GM12873 (cell line): ENCODE results near the gene KCNJ10.

ENCODE experiments used
- TF ChIP-seq, protein P1 (sequence below): IDR thresholded peaks from 2 replicates; pipeline ENCODE4 v1.5.1; 2012; ENCODE audit warnings: low read depth, mild to moderate bottlenecking, moderate library complexity, low read length, control low read depth; ENCODE audit not compliant: insufficient read depth; ENCODE audit errors: missing control alignments

The KCNJ10 gene

DNA sequence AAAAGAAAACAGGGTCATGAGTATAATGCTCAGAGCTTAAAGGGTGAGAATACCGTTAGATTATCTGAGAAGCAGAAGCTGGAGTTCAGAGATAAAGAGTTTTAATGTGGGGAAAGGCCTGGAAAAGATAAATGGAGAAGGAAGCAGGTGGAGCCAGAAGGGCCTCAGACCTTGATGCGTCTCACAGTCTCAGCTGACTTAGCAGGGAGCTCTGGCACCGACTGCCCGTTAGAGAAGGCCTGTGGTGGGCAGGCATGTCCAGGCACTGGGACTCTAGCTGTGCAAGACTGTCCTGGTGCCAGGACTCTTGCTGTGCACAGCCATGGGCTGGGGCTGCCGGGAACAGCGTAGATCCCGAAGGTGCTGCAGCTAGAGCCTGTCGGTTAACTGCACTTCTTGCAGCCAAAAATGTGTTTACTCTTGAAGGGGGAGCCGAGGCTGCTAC lies 112.1 kb downstream of the KCNJ10 start:
- TF ChIP-seq, protein P1, sequence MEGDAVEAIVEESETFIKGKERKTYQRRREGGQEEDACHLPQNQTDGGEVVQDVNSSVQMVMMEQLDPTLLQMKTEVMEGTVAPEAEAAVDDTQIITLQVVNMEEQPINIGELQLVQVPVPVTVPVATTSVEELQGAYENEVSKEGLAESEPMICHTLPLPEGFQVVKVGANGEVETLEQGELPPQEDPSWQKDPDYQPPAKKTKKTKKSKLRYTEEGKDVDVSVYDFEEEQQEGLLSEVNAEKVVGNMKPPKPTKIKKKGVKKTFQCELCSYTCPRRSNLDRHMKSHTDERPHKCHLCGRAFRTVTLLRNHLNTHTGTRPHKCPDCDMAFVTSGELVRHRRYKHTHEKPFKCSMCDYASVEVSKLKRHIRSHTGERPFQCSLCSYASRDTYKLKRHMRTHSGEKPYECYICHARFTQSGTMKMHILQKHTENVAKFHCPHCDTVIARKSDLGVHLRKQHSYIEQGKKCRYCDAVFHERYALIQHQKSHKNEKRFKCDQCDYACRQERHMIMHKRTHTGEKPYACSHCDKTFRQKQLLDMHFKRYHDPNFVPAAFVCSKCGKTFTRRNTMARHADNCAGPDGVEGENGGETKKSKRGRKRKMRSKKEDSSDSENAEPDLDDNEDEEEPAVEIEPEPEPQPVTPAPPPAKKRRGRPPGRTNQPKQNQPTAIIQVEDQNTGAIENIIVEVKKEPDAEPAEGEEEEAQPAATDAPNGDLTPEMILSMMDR: no peak

DNA sequence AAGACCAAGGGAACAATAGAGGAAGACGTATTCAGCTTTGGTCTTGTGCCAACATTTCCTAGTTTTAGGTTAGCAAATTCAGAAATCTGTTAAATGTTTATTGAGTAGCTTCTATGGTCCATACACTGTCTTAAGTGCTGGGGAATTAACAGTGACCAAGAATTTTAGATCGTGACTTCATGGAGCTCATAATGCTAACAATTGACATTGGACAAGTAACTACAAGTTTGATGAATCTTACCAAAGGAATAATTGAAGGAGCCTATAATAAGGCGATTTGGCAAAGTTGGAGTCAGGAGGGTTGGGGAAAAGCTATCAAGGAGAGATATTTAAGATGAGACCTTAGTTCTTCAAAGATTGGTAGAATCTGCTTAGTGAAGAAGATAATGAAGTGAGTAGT lies 114.5 kb downstream of the KCNJ10 start:
- TF ChIP-seq, protein P1: no peak

DNA sequence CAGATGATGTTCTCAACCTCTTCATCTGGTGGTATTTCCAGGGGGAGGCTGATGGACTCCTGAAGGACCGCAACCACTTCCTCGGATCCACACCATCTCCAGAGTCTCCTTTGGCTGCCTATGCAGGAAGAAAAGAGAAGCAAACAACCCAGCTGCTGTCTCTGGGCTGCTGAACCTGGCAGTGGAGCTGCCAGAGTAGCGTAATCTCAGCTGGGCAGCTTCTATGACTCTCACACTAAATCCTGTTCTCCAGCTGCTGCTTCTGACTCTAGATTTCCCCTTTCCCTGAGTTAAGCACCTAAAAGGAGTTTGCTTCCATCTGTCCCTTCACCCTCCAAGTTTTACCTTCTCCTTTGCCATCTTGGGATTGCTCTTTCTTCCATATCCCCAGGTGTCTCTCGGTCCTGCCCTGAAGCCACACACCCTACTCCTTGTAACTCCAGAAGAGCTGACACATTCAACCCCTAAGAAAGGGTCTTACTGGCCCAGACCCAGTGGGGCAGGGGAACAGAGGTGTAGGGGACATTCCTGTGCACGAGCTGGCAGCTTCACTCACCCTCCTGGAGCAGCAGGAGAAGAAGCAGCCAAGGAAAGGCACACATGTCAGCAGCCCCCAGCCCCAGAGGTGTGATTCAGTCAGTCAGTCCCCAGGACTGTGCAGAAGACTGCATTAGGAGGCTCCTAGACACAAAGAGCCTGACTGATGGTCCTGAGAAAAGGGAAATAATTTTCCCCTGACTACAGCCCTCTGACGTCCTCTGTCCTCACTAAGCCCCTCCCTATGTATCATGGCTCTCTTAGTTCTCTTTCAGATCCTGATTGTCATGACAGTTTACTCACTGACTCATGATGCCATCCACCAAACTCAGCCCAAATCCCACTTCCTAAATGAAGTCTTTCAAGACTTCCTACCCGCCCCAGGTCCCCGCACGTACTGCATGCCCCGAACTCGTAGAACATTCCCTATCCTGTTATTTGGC lies 116.1 kb downstream of the KCNJ10 start, which contains the start of gene SLAMF9:
Gene SLAMF9, minus strand, starts transcription at position 702 of the 980 bp plus-strand sequence. Its CDS starts 100 bp downstream, at position 602.
- TF ChIP-seq, protein P1: no peak

DNA sequence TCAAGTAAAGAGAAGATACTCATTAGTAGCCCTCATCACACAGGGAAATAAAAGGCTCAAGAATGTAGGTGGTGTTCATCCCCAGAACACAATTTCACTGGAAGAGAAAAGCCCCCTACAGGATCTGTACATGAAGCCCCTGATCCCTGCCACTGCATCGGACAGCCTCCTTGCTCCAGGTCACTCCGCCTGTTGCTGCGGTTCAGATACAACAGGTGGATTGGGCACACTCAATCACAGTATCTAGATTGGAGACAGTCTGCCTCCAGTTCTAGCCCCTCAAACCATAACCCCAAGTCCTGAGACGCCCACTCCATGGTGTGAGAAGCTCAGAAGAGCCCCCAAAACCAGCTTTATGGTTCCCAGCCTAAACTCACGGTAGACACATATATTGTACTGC lies 117.0 kb downstream of the KCNJ10 start:
- TF ChIP-seq, protein P1: no peak

DNA sequence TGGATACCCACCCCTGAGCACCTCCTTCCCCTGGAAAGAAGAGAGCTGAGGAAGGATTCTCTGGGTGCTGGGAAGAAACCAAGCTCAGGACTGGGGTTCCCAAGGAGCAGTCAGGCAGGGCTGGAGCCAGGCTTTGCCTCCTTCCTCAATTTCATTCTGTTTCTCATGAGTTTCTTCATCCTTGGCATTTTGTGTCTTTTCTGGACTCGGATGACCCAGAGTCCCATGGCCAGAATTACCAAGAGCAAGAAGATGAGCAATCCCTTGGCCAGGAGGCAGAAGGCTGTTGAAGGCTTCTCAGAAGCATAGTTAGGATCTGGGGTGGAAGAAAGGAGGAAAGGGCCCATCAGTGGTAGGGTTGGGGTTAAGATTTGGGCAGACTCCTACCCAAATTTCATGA lies 118.4 kb downstream of the KCNJ10 start:
- TF ChIP-seq, protein P1: no peak

DNA sequence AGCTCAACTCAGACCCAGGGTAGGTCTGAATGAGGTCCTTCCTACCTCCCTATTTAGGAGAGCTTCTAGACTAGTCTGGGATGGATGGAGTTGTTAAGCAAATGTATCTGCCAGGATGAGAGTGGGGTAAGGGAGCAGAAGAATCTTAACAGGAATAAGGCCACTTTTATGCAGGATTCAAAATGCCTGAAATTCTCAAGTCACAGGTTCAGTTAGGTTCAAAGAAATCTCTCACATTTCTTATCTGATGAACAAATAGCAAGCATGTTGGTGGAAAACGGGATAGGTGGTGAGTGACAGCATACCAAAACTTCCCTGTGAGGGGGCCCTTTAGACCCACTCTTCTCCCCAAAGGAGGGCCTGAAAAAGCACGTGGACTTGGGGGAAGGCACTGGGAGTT lies 118.9 kb downstream of the KCNJ10 start:
- TF ChIP-seq, protein P1: no peak

DNA sequence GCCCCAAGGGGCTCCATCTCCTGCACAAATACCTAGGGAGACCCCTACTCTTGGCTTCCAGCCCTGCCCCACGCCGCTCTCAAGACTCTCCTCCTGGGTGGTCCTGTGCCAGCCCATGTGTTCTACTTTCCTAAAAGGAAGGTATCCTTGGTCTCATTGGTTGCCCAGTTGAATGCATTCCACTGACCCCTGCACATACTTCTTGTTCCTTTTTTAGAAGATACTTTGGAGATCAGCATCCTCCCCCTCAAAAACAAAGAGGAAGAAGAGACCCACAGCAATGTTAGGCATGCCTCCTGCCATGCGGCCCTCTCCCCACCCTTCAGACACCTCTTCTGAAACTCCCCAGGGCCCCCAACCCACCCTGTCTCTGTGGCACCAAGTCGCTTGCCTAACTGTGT lies 120.0 kb downstream of the KCNJ10 start:
- TF ChIP-seq, protein P1: no peak
